Keratinocyte (primary cell): ENCODE data around the gene CCDC61. TPM values are rescaled to one million over a fixed set of nuclear protein-coding genes. Genes with fewer than 3 reads are reported as not detected.
A peak's percentile ranks its signal among the peaks of the same experiment; 100 is the strongest.

Experiments
- DNase-seq: peaks from one replicate; pipeline ENCODE4 v3.0.0-alpha.2; 2011; ENCODE audit warnings: low read depth, missing footprints, low spot score
- FAIRE-seq: peaks from 2 replicates; lab custom pipeline; 2011; peaks lifted over from hg19 to GRCh38; lab: Jason Lieb, UNC
- H2AFZ ChIP-seq: 2 replicates; pipeline ENCODE4 v1.6.0; 2012; ENCODE audit warnings: low read length, control low read depth, inconsistent platforms; ENCODE audit not compliant: control insufficient read depth
- H3K27ac ChIP-seq: 2 replicates; pipeline ENCODE4 v1.5.1; 2011; ENCODE audit warnings: low read length; ENCODE audit not compliant: control insufficient read depth, insufficient read depth
- H3K27me3 ChIP-seq: 3 replicates; pipeline ENCODE4 v1.6.0; 2011; ENCODE audit warnings: low read length; ENCODE audit not compliant: control insufficient read depth, insufficient read depth; ENCODE audit errors: extremely low read depth
- H3K36me3 ChIP-seq, 2 experiments: 2 replicates in 1 of 2; 3 replicates in 1 of 2; pipeline ENCODE4 v1.5.1; 2011; ENCODE audit warnings: low read length in 2 of 2, mild to moderate bottlenecking in 1 of 2; ENCODE audit not compliant: control insufficient read depth in 2 of 2, insufficient read depth in 2 of 2; ENCODE audit errors: extremely low read depth in 1 of 2
- H3K4me1 ChIP-seq: 3 replicates; pipeline ENCODE4 v1.5.1; 2011; ENCODE audit warnings: low read length; ENCODE audit not compliant: control insufficient read depth, insufficient read depth; ENCODE audit errors: extremely low read depth
- H3K4me2 ChIP-seq: 3 replicates; pipeline ENCODE4 v1.6.0; 2011; ENCODE audit warnings: low read depth, low read length; ENCODE audit not compliant: control insufficient read depth, insufficient read depth; ENCODE audit errors: extremely low read depth
- H3K4me3 ChIP-seq, 3 experiments: fragments of 200-600 bp in 1 of 3; sonication (generic) in 1 of 3; 2 replicates in 2 of 3; 3 replicates in 1 of 3; pipeline ENCODE4 v1.5.1; 2011 to 2016; ENCODE audit warnings: low read length in 3 of 3, mild to moderate bottlenecking in 3 of 3, control low read depth in 2 of 3, inconsistent platforms in 1 of 3, low read depth in 1 of 3, mixed read lengths in 1 of 3, mixed run types in 1 of 3, moderate library complexity in 1 of 3; ENCODE audit not compliant: control insufficient read depth in 2 of 3, insufficient read depth in 2 of 3; ENCODE audit errors: extremely low read depth in 1 of 3
- H3K79me2 ChIP-seq: 2 replicates; pipeline ENCODE4 v1.6.0; 2012; ENCODE audit warnings: low read length; ENCODE audit not compliant: control insufficient read depth, insufficient read depth
- H3K9ac ChIP-seq: 3 replicates; pipeline ENCODE4 v1.6.0; 2011; ENCODE audit warnings: low read length; ENCODE audit not compliant: control insufficient read depth, insufficient read depth; ENCODE audit errors: extremely low read depth
- H3K9me1 ChIP-seq: 3 replicates; pipeline ENCODE4 v1.6.0; 2011; ENCODE audit warnings: low read length; ENCODE audit not compliant: control insufficient read depth, insufficient read depth; ENCODE audit errors: extremely low read depth
- H3K9me3 ChIP-seq: 2 replicates; pipeline ENCODE4 v1.5.1; 2012; ENCODE audit warnings: low read depth, low read length; ENCODE audit not compliant: control insufficient read depth
- H4K20me1 ChIP-seq: 3 replicates; pipeline ENCODE4 v1.6.0; 2011; ENCODE audit warnings: low read length; ENCODE audit not compliant: control insufficient read depth, insufficient read depth; ENCODE audit errors: extremely low read depth
- CTCF ChIP-seq, 3 experiments: IDR thresholded peaks in 1 of 3; conservative IDR thresholded peaks in 1 of 3; optimal IDR thresholded peaks in 1 of 3; 2 replicates in 2 of 3; 3 replicates in 1 of 3; pipeline versions ENCODE3 to v1.5.1; 2011; ENCODE audit warnings: low read length in 3 of 3, mild to moderate bottlenecking in 3 of 3, moderate library complexity in 2 of 3, control low read depth in 1 of 3, inconsistent platforms in 1 of 3; ENCODE audit not compliant: insufficient read depth in 2 of 3; ENCODE audit errors: extremely low read depth in 1 of 3
- EZH2 ChIP-seq: IDR thresholded peaks from one replicate; pipeline ENCODE4 v1.6.1; 2012; ENCODE audit warnings: inconsistent platforms, mild to moderate bottlenecking, low read length, moderate library complexity
- dilution Hi-C: fragments of 300-500 bp; cut with MboI; formaldehyde crosslinking; loops from one replicate; pipeline ENCODE4 v1.7.0; 2020; ENCODE audit warnings: low sequenced_read_pairs; ENCODE audit not compliant: extremely low pct_ligation_motif_present
- polyA plus RNA-seq, 5 experiments: library from polyadenylated mRNA; depleted of rRNA in 3 of 5; stranded (reverse) in 3 of 5; stranded (forward) in 1 of 5; unstranded in 1 of 5; fragments of >200 nt; gene quantifications; 1 replicate in 1 of 5; 2 replicates in 3 of 5; 3 replicates in 1 of 5; pipeline versions ENCODE4 v1.2.1 to v1.2.3, GENCODE V29; 2011 to 2012; ENCODE audit warnings: missing spikeins in 2 of 5, low read depth in 1 of 5, low replicate concordance in 1 of 5

The CCDC61 gene
- polyA plus RNA-seq, 1 donor (not counting 4 experiments of a cell fraction or from before 2014, with no cell fraction given), result 5.8 TPM

GRCh38 chr19:46063201-46063600, 67.9 kb downstream of the CCDC61 start:
- no peak for TF ChIP-seq CTCF (optimal IDR thresholded peaks at IDR 0.05 in 1 of 3, IDR thresholded peaks at IDR 0.05 in 1 of 3, conservative IDR thresholded peaks at IDR 0.05 in 1 of 3; ENCODE audit: extremely low read depth in 1 of 3, insufficient read depth in 2 of 3, low read length in 3 of 3)
- TF ChIP-seq EZH2, result no peak
- Histone ChIP-seq H3K4me2 (no peak overlapping the region), H2AFZ (no peak overlapping the region), H4K20me1 (no peaks in the 10 kb centered on the region), H3K27me3 (peaks cover 6% of the 10 kb centered on the region), H3K9ac (no peak overlapping the region), H3K9me1 (no peaks in the 10 kb centered on the region), H3K4me1 (peaks cover 25% of the 10 kb centered on the region), H3K79me2 (no peaks in the 10 kb centered on the region), H3K4me3 (no peak overlapping the region), H3K27ac (no peak overlapping the region), H3K36me3 (no peaks in the 10 kb centered on the region), H3K9me3 (peaks cover 2% of the 10 kb centered on the region)
- dilution Hi-C loops, result no loop called here
- FAIRE-seq, result no peak
- no peak for DNase-seq

- Histone ChIP-seq H3K4me1 (peaks cover 46% of the 10 kb centered on the region), H3K79me2 (no peaks in the 10 kb centered on the region), H3K9me1 (no peaks in the 10 kb centered on the region), H3K4me2 (peak overlapping the region; percentile 54), H2AFZ (no peak overlapping the region), H3K9ac (no peak overlapping the region), H3K27ac (no peak overlapping the region), H3K36me3 (no peaks in the 10 kb centered on the region), H3K4me3 (no peak overlapping the region), H3K9me3 (peaks cover 2% of the 10 kb centered on the region), H4K20me1 (no peaks in the 10 kb centered on the region), H3K27me3 (peaks cover 6% of the 10 kb centered on the region)
- DNase-seq (no peak), FAIRE-seq (peak; percentile 91)
- dilution Hi-C loops, result no loop called here
- TF ChIP-seq EZH2 (no peak), CTCF (optimal IDR thresholded peaks at IDR 0.05 in 1 of 3, IDR thresholded peaks at IDR 0.05 in 1 of 3, conservative IDR thresholded peaks at IDR 0.05 in 1 of 3; ENCODE audit: extremely low read depth in 1 of 3, insufficient read depth in 2 of 3, low read length in 3 of 3) (peak in 1 of 3 experiments; percentile 20)
These were observed 70.3 kb downstream of the CCDC61 start for GRCh38 chr19:46065486-46066071.
